DOHH2 (cell line): ENCODE results near the gene TRAF3.

Experiments used
- EZH2phosphoT487 ChIP-seq: fragments of 200-600 bp; sonication (generic); IDR thresholded peaks from 2 replicates; pipeline ENCODE4 v1.6.1; 2017; ENCODE audit warnings: borderline replicate concordance, mild to moderate bottlenecking, antibody characterized with exemption, low read length, moderate library complexity, mixed read lengths
- TF ChIP-seq, protein P1 (sequence below): fragments of 200-600 bp; sonication (generic); IDR thresholded peaks from one replicate; pipeline ENCODE4 v1.5.1; 2014; ENCODE audit warnings: antibody characterized with exemption, mild to moderate bottlenecking, low read depth, low read length; ENCODE audit not compliant: poor library complexity, severe bottlenecking

DNA sequence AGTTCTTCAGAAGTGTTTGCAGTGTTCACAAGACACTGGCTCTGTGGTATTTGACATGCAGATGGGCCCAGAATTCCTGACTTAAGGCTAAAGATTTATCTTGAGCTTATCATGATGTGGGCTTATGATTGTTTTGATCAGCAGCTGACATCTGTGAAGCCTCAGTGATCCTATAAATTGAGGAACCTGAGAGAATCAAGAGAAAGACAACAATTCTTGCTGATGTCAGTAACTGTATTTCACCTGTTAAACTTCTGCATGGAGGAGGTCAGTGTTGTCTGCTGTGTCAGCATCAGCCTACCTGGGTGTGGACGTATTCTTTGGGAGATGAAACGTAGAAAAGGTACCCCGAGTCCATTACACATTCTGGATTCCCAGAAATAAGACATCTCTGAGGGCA, 33.3 kb downstream of the TRAF3 start:
- TF ChIP-seq, protein P1, sequence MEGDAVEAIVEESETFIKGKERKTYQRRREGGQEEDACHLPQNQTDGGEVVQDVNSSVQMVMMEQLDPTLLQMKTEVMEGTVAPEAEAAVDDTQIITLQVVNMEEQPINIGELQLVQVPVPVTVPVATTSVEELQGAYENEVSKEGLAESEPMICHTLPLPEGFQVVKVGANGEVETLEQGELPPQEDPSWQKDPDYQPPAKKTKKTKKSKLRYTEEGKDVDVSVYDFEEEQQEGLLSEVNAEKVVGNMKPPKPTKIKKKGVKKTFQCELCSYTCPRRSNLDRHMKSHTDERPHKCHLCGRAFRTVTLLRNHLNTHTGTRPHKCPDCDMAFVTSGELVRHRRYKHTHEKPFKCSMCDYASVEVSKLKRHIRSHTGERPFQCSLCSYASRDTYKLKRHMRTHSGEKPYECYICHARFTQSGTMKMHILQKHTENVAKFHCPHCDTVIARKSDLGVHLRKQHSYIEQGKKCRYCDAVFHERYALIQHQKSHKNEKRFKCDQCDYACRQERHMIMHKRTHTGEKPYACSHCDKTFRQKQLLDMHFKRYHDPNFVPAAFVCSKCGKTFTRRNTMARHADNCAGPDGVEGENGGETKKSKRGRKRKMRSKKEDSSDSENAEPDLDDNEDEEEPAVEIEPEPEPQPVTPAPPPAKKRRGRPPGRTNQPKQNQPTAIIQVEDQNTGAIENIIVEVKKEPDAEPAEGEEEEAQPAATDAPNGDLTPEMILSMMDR: no peak
- TF ChIP-seq EZH2phosphoT487: no peak
